Measurements from ENCODE around the gene SNX24.

Gene SNX24

DNA sequence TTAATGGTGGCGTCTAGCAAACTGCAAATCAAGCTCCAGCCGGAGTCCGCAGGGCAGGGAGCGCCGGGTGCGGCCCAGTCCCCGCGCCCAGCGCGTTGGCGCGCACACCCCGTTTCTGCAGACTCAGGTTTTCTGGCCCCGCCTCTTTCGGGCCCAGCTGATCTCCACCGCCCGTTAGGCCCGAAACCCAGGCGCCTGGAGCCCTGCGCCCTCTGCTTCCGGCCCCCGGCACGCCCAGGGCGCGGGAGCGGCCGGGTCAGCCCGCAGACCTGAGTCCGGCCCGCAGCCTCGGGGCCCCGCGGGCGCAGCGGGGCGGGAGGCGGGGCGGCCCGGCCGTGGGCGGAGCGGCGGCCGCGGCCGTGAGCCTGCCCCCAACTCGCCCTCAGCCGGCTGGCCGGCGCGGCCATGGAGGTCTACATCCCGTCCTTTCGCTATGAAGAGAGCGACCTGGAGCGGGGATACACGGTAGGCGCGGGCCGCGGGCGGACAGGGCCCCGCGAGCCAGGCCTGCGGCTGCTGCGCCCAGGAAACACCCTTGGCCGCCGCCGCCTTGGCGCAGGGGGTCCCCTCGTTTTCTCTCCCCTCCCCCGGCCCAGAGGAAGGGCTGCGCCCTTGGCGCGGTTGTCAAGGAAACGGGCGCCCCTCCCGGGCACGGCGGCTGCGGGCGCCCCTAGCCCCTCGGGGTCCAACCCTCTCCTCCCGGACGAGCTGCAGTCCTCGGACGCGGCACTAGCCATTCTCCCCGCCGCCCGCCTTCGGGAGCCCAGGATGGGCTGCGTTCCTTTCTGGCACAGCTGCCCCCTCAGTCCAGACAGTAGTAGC lies at the start of gene SNX24:
TSS of gene SNX24 (plus strand) at position 385 of the 822 bp plus-strand sequence. CDS start at position 406, 21 bp downstream.
- H3K36me3 Mint-ChIP-seq = no peaks in the 10 kb centered on the region
- H3K27ac Mint-ChIP-seq = peak within 1 kb of the TSS; percentile 89
- peak; percentile 54 to 62 for DNase-seq (ENCODE audit: low spot score in 2 of 2)
- H3K27me3 Mint-ChIP-seq = no peaks in the 10 kb centered on the region
- H3K4me1 Mint-ChIP-seq = peaks cover 28% of the 10 kb centered on the region
- H3K4me3 Mint-ChIP-seq = peak within 1 kb of the TSS; percentile 86
- ATAC-seq (ENCODE audit: low read depth) = peak; percentile 85
- H3K9me3 Mint-ChIP-seq = no peaks in the 10 kb centered on the region

DNA sequence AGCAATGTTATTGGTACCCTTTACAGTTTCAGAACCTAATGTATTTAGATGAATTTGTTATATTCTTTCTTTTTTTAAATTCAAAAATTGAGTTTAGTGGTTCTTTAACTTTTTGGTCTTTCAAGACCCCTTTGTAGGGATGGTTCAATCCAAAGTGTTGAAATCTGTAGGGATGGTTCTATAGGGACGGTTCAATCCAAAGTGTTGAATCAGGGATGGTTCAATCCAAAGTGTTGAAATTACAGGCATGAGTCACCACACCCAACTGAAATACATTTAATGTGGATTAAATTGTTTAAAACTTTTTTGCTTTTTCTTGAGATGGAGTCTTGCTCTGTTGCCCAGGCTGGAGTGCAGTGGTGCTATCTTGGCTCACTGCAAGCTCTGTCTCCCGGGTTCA lies 39.9 kb upstream of the SNX24 start:
- ATAC-seq (ENCODE audit: low read depth) = no peak
- Mint-ChIP-seq H3K36me3 (peaks cover 36% of the 10 kb centered on the region), H3K4me3 (no peak overlapping the region), H3K27ac (no peak overlapping the region), H3K4me1 (peaks cover 9% of the 10 kb centered on the region), H3K27me3 (no peaks in the 10 kb centered on the region), H3K9me3 (no peaks in the 10 kb centered on the region)
- no peak for DNase-seq (ENCODE audit: low spot score in 2 of 2)

GRCh38 chr5:122810405-122810804 lies 35.0 kb upstream of the SNX24 start:
- Mint-ChIP-seq H3K36me3 (peaks cover 26% of the 10 kb centered on the region), H3K4me1 (peaks cover 7% of the 10 kb centered on the region), H3K27ac (no peak overlapping the region), H3K9me3 (no peaks in the 10 kb centered on the region), H3K4me3 (no peak overlapping the region), H3K27me3 (no peaks in the 10 kb centered on the region)
- ATAC-seq (ENCODE audit: low read depth) = no peak
- DNase-seq (ENCODE audit: low spot score in 2 of 2) = no peak

GRCh38 chr5:122815218-122815767 lies 30.1 kb upstream of the SNX24 start:
- DNase-seq (ENCODE audit: low spot score in 2 of 2) = no peak
- Mint-ChIP-seq H3K4me3 (no peak overlapping the region), H3K4me1 (peaks cover 7% of the 10 kb centered on the region)

GRCh38 chr5:122816756-122817155 lies 28.7 kb upstream of the SNX24 start:
- no peak for DNase-seq (ENCODE audit: low spot score in 2 of 2)
- Mint-ChIP-seq H3K4me1 (peaks cover 7% of the 10 kb centered on the region), H3K36me3 (peaks cover 15% of the 10 kb centered on the region), H3K27me3 (no peaks in the 10 kb centered on the region), H3K4me3 (no peak overlapping the region), H3K27ac (no peak overlapping the region), H3K9me3 (no peaks in the 10 kb centered on the region)
- ATAC-seq (ENCODE audit: low read depth) = no peak

More at GRCh38 chr5:122815218-122815767, 30.1 kb upstream of the SNX24 start:
- no peak overlapping the region for H3K27ac Mint-ChIP-seq
- H3K9me3 Mint-ChIP-seq = no peaks in the 10 kb centered on the region
- ATAC-seq (ENCODE audit: low read depth) = no peak
- H3K36me3 Mint-ChIP-seq = peaks cover 18% of the 10 kb centered on the region
- no peaks in the 10 kb centered on the region for H3K27me3 Mint-ChIP-seq

DNA sequence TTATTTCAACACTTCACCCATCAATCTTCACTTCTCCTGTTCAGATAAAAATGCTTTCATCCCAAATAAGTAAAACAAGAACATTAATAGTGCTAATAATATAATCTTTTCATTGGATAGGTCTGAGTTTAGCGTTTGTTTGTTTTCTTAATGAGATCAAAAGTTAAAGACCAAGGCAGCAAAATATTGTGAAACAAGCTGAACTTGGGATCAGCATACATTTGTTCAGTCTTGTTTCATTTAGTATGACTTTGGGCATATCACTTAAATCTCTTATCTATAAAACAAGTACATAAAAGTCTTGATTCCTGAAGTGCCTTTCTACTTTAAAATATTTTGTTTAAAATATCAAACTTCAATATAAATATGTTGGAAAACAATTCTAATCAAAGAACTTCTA lies 13.4 kb upstream of the SNX24 start:
- Mint-ChIP-seq H3K36me3 (peaks cover 9% of the 10 kb centered on the region), H3K27me3 (no peaks in the 10 kb centered on the region), H3K27ac (peak overlapping the region; percentile 3), H3K4me1 (no peaks in the 10 kb centered on the region), H3K9me3 (no peaks in the 10 kb centered on the region), H3K4me3 (no peak overlapping the region)
- DNase-seq (ENCODE audit: low spot score in 2 of 2) (no peak), ATAC-seq (ENCODE audit: low read depth) (no peak)

DNA sequence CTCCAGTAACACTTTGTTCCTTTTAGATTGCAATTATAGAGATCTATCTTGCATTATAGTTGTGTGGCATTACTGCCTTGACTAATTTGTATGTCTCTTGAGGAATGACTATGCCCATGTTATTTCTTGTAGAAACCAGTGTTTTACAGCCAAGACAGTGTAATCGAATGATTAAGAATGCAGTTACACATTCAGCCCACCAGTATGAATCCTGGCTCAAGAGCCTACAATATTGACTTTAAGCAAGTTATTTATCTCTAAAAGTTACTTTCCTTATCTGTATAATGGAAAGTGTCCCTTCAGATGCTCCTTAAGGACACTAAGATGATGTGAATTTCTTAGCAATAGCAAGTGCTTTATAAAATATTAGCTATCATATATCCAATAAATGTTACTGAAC lies 9.7 kb upstream of the SNX24 start:
- Mint-ChIP-seq H3K27me3 (no peaks in the 10 kb centered on the region), H3K27ac (no peak overlapping the region), H3K4me3 (no peak overlapping the region), H3K36me3 (peaks cover 2% of the 10 kb centered on the region), H3K9me3 (no peaks in the 10 kb centered on the region), H3K4me1 (peaks cover 4% of the 10 kb centered on the region)
- ATAC-seq (ENCODE audit: low read depth) = peak; percentile 47
- no peak for DNase-seq (ENCODE audit: low spot score in 2 of 2)

GRCh38 chr5:122836947-122837346 lies 8.5 kb upstream of the SNX24 start:
- ATAC-seq (ENCODE audit: low read depth) = no peak
- DNase-seq (ENCODE audit: low spot score in 2 of 2) = no peak
- H3K36me3 Mint-ChIP-seq = peaks cover 2% of the 10 kb centered on the region
- H3K4me1 Mint-ChIP-seq = peaks cover 4% of the 10 kb centered on the region
- no peak overlapping the region for H3K27ac Mint-ChIP-seq
- H3K27me3 Mint-ChIP-seq = no peaks in the 10 kb centered on the region
- H3K9me3 Mint-ChIP-seq = no peaks in the 10 kb centered on the region
- no peak overlapping the region for H3K4me3 Mint-ChIP-seq

DNA sequence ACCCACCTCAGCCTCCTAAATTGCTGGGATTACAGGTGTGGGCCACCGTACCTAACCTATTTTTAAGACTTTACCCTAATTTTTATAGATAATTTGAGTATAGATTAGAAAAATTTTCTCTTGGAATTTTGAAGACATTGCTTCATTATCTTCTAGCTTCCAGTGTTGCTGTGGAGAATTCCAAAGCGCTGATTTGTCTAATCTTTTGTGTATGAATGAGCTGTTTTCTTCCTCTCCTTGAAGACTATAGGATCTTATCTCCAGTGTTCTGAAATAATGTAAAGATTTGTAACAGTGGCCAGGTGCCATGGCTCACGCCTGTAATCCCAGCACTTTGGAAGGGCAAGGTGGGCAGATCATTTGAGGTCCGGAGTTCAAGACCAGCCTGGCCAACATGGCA lies 5.7 kb upstream of the SNX24 start:
- ATAC-seq (ENCODE audit: low read depth) (no peak), DNase-seq (ENCODE audit: low spot score in 2 of 2) (no peak)
- H3K4me1 Mint-ChIP-seq = peaks cover 14% of the 10 kb centered on the region
- H3K4me3 Mint-ChIP-seq = no peak overlapping the region
- H3K9me3 Mint-ChIP-seq = no peaks in the 10 kb centered on the region
- H3K36me3 Mint-ChIP-seq = peaks cover 2% of the 10 kb centered on the region
- no peak overlapping the region for H3K27ac Mint-ChIP-seq
- H3K27me3 Mint-ChIP-seq = no peaks in the 10 kb centered on the region

- Mint-ChIP-seq H3K4me1 (peaks cover 21% of the 10 kb centered on the region), H3K4me3 (no peak overlapping the region), H3K27me3 (no peaks in the 10 kb centered on the region), H3K9me3 (no peaks in the 10 kb centered on the region), H3K27ac (no peak overlapping the region), H3K36me3 (peaks cover 2% of the 10 kb centered on the region)
- no peak for DNase-seq (ENCODE audit: low spot score in 2 of 2)
- ATAC-seq (ENCODE audit: low read depth) = no peak
Observed at GRCh38 chr5:122842016-122842580, 3.3 kb upstream of the SNX24 start.

DNA sequence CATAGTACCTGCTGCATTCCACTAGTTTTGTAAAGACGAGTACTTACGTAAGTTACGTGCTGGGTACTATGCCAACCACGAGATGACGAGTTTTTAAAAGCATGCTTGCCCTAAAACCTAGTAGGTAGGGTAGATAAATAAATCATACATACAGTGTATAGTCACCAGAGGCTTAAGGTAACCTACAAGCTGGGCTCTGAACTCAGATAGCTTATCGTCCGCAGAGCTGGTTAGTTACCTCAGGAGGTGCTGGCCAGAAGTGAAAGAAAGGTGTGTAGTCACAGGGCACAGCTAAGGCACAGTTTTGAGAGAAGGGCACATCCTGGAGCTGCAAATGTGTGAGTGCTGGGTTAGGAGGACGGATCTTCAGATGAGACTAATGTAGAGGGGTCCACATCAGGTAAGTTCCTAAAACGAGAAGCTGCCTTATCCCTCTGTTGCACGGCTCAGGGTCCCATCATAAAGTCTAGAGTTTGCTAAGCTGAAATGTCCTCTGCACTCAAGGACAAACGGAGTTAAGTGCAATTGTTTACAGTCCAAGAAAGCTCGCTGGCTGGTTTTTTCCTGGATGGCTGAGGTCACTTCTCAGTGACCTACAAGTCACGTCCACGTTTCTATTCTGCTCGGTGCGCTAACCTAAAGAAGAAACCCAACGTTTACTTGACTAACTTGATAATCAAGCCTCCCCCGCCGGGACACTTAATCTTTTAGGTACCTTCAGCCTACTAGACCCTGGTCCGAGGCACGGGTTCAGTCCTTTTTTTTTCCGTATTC lies 1.1 kb upstream of the SNX24 start:
- DNase-seq (ENCODE audit: low spot score in 2 of 2) = no peak
- Mint-ChIP-seq H3K27me3 (no peaks in the 10 kb centered on the region), H3K27ac (peak overlapping the region; percentile 69), H3K4me1 (peaks cover 23% of the 10 kb centered on the region), H3K36me3 (peaks cover 2% of the 10 kb centered on the region), H3K9me3 (no peaks in the 10 kb centered on the region), H3K4me3 (peak overlapping the region; percentile 86)
- no peak for ATAC-seq (ENCODE audit: low read depth)

DNA sequence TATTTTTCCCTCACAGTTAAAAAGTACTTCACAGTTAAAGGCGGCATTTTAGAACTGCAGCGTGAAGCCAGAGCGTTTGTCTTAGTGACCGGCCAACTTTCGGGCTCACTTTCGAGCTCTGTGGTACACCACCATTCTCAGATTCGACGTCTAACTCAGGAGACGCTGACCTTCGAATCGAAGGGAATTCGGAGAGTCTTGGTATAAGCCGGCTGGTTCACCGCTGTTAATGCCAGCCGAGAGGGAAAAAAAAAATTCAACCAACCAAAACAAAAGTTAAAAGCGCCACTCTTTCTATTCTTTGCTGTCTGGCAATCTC lies 544 bp upstream of the SNX24 start:
- ATAC-seq (ENCODE audit: low read depth) = peak; percentile 2
- H3K27me3 Mint-ChIP-seq = no peaks in the 10 kb centered on the region
- DNase-seq (ENCODE audit: low spot score in 2 of 2) = no peak
- peak overlapping the region; percentile 69 for H3K27ac Mint-ChIP-seq
- no peaks in the 10 kb centered on the region for H3K9me3 Mint-ChIP-seq
- H3K4me1 Mint-ChIP-seq = peaks cover 26% of the 10 kb centered on the region
- peak overlapping the region; percentile 86 for H3K4me3 Mint-ChIP-seq
- peaks cover 2% of the 10 kb centered on the region for H3K36me3 Mint-ChIP-seq

GRCh38 chr5:122846051-122846550 lies 688 bp downstream of the SNX24 start:
- no peak for DNase-seq (ENCODE audit: low spot score in 2 of 2)
- Mint-ChIP-seq H3K36me3 (no peaks in the 10 kb centered on the region), H3K9me3 (no peaks in the 10 kb centered on the region), H3K27me3 (no peaks in the 10 kb centered on the region), H3K27ac (peak overlapping the region; percentile 89), H3K4me3 (peak overlapping the region; percentile 85), H3K4me1 (peaks cover 26% of the 10 kb centered on the region)
- no peak for ATAC-seq (ENCODE audit: low read depth)

DNA sequence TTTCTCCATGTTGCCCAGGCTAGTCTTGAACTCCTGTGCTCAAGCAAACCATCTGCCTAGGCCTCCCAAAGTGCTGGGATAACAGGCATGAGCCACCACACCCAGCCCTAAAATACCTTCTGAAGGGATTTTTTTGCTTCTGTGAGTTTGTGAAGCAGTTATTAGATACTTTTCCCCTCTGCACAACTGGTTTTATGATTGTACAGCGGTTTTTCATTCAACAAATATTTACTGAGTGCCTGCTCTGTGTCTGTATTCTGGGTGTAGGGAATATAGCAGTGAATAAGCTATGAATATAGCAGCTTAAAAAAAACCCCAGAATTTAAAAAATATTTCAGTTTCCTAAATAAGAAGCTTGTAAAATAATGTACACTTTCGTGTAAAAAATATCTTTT lies 2.3 kb downstream of the SNX24 start:
- Mint-ChIP-seq H3K27me3 (no peaks in the 10 kb centered on the region), H3K36me3 (no peaks in the 10 kb centered on the region), H3K9me3 (no peaks in the 10 kb centered on the region), H3K4me1 (peaks cover 26% of the 10 kb centered on the region), H3K4me3 (no peak overlapping the region), H3K27ac (peak overlapping the region; percentile 89)
- DNase-seq (ENCODE audit: low spot score in 2 of 2) = no peak
- no peak for ATAC-seq (ENCODE audit: low read depth)
